Body of pancreas (tissue), 4 donors: Measurements from ENCODE around the gene SUPT3H. TPM values are rescaled to one million over a fixed set of nuclear protein-coding genes. Genes with fewer than 3 reads are reported as not detected.

Source experiments
- ATAC-seq: fragments of 150-250 bp; one replicate; pipeline ENCODE4 v1.9.1; 2016
- DNase-seq, 4 donors: peaks; one replicate each; pipeline ENCODE4 v3.0.0-alpha.2; 2019
- H3K27ac ChIP-seq, 4 donors: fragments of 200-600 bp; sonication (generic); 1 replicate in 3 of 4; 2 replicates in 1 of 4; pipeline versions ENCODE4 v1.5.1 to v1.6.1; 2016 to 2019; ENCODE audit warnings: mild to moderate bottlenecking in 1 of 4, mixed read lengths in 1 of 4, moderate library complexity in 1 of 4
- H3K27me3 ChIP-seq, 2 donors: fragments of 200-600 bp; sonication (generic); one replicate each; pipeline ENCODE4 v1.6.0; 2016; ENCODE audit warnings: mild to moderate bottlenecking in 1 of 2
- H3K36me3 ChIP-seq, 2 donors: fragments of 200-600 bp; sonication (generic); replicated peaks in 1 of 2; 2 replicates each; pipeline ENCODE4 v1.5.1; 2016; ENCODE audit warnings: low read depth in 2 of 2; ENCODE audit not compliant: insufficient read depth in 1 of 2
- H3K4me1 ChIP-seq: fragments of 200-600 bp; sonication (generic); one replicate; pipeline ENCODE4 v1.6.0; 2016
- H3K4me3 ChIP-seq, 2 donors: fragments of 200-600 bp; sonication (generic); 1 replicate in 1 of 2; 2 replicates in 1 of 2; pipeline ENCODE4 v1.5.1; 2016 to 2019
- H3K9me3 ChIP-seq, 3 donors: fragments of 200-600 bp; sonication (generic); 1 replicate in 2 of 3; 2 replicates in 1 of 3; pipeline ENCODE4 v1.5.1; 2016
- CTCF ChIP-seq, 7 experiments: fragments of 450-650 bp in 4 of 7; fragments of 200-600 bp in 3 of 7; sonication (generic) in 3 of 7; IDR thresholded peaks; one replicate each; pipeline ENCODE4 v1.5.1; 2016 to 2019; ENCODE audit warnings: antibody characterized with exemption in 7 of 7
- POLR2A ChIP-seq, 3 donors: fragments of 450-650 bp; IDR thresholded peaks; one replicate each; pipeline ENCODE4 v1.6.1; 2016; ENCODE audit warnings: antibody characterized with exemption in 3 of 3, mild to moderate bottlenecking in 2 of 3
- WGBS, 2 donors: methylation state at CpG; one replicate each; pipeline ENCODE4 v1.1.5; 2017; 5-methylcytosine and 5-hydroxymethylcytosine counted together
- intact Hi-C: fragments of 100-400 bp; cut with DNase I; formaldehyde crosslinking; loops from one replicate; pipeline ENCODE4 v1.15.1; 2023
- total RNA-seq, 2 donors: library from RNA; depleted of rRNA; stranded (reverse); fragments of >200 nt; gene quantifications; one replicate each; pipeline ENCODE4 v1.1.0, GENCODE V29; 2016

SUPT3H gene
- total RNA-seq, 2 donors from 2014 or later, result 4.9 to 6.7 TPM

GRCh38 chr6:44995486-44996132 is 382.1 kb downstream of the SUPT3H start:
- WGBS, 2 donors, result 91 to 96% methylated on average over 3 of the region's 3 CpGs
- no peak for ATAC-seq
- intact Hi-C loops, result no loop called here

GRCh38 chr6:44989391-44989790 is 388.3 kb downstream of the SUPT3H start:
- TF ChIP-seq POLR2A (IDR thresholded peaks at IDR 0.05), result no peak
- TF ChIP-seq CTCF (IDR thresholded peaks at IDR 0.05), result no peak
- Histone ChIP-seq H3K27ac (no peak overlapping the region), H3K9me3 (no peaks in the 10 kb centered on the region), H3K4me1 (no peaks in the 10 kb centered on the region), H3K36me3 (no peaks in the 10 kb centered on the region), H3K4me3 (no peak overlapping the region), H3K27me3 (no peaks in the 10 kb centered on the region)
- DNase-seq (no peak), ATAC-seq (no peak)
- 72 to 79% methylated on average over 3 of the region's 3 CpGs for WGBS, 2 donors
- intact Hi-C loops, result no loop called here

More at GRCh38 chr6:44995486-44996132, 382.1 kb downstream of the SUPT3H start:
- TF ChIP-seq POLR2A (IDR thresholded peaks at IDR 0.05) (no peak), CTCF (IDR thresholded peaks at IDR 0.05) (no peak)
- no peak overlapping the region for H3K27ac ChIP-seq
- H3K36me3 ChIP-seq, result no peaks in the 10 kb centered on the region
- no peaks in the 10 kb centered on the region for H3K4me1 ChIP-seq
- no peak for DNase-seq
- H3K4me3 ChIP-seq, result no peak overlapping the region
- no peaks in the 10 kb centered on the region for H3K27me3 ChIP-seq
- no peaks in the 10 kb centered on the region for H3K9me3 ChIP-seq

GRCh38 chr6:44985006-44985405 is 392.7 kb downstream of the SUPT3H start:
- H3K36me3 ChIP-seq, result no peaks in the 10 kb centered on the region
- ATAC-seq (no peak), DNase-seq (no peak)
- no peaks in the 10 kb centered on the region for H3K9me3 ChIP-seq
- H3K4me1 ChIP-seq, result no peaks in the 10 kb centered on the region
- TF ChIP-seq POLR2A (IDR thresholded peaks at IDR 0.05), result no peak
- TF ChIP-seq CTCF (IDR thresholded peaks at IDR 0.05), result no peak
- WGBS, 2 donors, result 93 to 95% methylated on average over 4 of the region's 4 CpGs
- no peak overlapping the region for H3K27ac ChIP-seq
- intact Hi-C loops, result no loop called here
- no peaks in the 10 kb centered on the region for H3K27me3 ChIP-seq
- H3K4me3 ChIP-seq, result no peak overlapping the region

- no peak overlapping the region for H3K27ac ChIP-seq
- H3K27me3 ChIP-seq, result no peaks in the 10 kb centered on the region
- TF ChIP-seq POLR2A (IDR thresholded peaks at IDR 0.05), result no peak
- no peak for TF ChIP-seq CTCF (IDR thresholded peaks at IDR 0.05)
- no peaks in the 10 kb centered on the region for H3K9me3 ChIP-seq
- intact Hi-C loops, result no loop called here
- DNase-seq, result no peak
- ATAC-seq, result no peak
- 78 to 83% methylated on average over 4 of the region's 4 CpGs for WGBS, 2 donors
- H3K4me1 ChIP-seq, result no peaks in the 10 kb centered on the region
- H3K4me3 ChIP-seq, result no peak overlapping the region
- no peaks in the 10 kb centered on the region for H3K36me3 ChIP-seq
Observed at GRCh38 chr6:44983467-44984365, 394.0 kb downstream of the SUPT3H start.
